OCI-M1 (cell line): Measurements from ENCODE around the gene SCN8A.
"Not testable (repeated sequence)": the region's sequence is repeated elsewhere in the genome, so short reads cannot be mapped to it uniquely, and the experiment has no call there.

Experiments
- DNase-seq: peaks from one replicate; lab custom pipeline; 2025; lab: John Stamatoyannopoulos, UW

SCN8A gene

GRCh38 chr12:51622564-51622963 is 31.5 kb downstream of the SCN8A start:
- no peak for DNase-seq

DNA sequence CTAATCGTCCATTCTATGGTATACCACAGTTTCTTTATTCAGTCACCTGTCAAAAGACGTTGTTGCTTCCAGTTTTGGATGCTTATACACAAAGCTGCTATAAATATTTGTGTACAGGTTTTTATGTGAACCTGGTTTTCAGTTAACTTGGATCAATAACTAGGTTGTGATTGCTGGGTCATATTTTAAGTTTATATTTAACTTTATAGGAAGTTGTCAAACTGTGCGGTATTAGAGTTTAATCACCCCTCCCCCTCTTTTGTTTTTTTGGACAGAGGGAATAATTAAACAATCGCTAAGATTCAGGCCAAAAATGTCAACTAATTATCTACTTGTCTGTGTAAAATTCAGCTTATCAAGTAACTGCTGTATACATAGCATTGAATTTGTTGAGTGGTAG is 34.3 kb downstream of the SCN8A start:
- DNase-seq: no peak

DNA sequence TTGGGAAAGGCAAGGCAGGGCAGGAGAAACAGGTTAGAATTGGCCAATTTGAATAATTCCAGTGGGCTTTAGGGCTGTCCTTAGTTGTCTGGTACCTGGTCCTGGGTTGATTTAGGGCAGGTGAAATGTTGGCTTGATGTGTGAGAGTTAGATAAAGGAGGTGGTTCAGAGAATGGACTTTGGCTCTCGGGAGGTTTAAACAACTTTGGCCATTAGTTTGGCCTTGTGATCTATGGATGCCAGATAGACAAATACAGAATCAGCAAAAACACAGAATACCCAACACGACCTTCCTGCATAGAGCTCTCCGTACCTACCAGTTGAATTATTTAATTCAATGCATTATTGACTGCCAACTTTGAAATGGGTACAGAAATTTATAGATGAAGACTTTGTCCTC is 35.1 kb downstream of the SCN8A start:
- no peak for DNase-seq

DNA sequence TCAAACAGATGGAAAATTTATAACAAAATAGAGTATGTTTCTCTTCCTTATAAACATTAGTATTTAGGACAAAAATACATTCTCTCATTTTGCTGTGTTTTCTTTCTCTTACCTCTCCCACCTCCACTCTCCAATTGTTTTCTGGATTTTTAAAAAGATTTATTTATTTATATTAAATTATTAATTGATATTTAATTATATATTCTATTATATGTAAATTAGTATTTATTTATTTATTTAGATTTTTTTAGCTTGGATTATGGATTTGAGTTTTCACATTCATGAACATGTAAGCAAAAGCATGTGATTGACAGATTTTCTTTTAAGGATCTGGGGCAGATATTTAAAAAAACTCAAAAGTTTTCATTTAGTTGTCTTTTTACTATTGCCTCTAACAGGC is 35.6 kb downstream of the SCN8A start:
- DNase-seq: no peak

GRCh38 chr12:51630256-51630880 is 39.3 kb downstream of the SCN8A start:
- DNase-seq: no peak

DNA sequence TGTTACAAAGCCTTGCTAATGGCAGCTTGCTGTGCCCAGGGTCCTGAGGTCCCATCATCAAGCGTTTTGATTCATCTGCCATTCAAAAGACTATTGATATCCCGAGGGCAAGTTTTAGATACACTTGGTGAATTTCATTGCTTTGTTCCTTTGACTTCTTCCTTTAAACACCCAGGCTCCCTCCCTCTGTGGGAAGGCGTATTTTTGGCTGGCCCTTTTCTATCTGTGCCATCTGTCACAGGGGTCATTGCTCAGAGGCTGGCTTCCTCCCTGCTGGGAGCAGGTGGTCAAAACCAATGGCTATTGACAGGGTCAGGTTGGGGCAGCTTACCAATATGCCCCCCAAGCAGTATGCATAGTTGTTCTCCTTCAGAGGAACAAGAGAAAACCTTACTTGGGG is 40.0 kb downstream of the SCN8A start:
- no peak for DNase-seq

DNA sequence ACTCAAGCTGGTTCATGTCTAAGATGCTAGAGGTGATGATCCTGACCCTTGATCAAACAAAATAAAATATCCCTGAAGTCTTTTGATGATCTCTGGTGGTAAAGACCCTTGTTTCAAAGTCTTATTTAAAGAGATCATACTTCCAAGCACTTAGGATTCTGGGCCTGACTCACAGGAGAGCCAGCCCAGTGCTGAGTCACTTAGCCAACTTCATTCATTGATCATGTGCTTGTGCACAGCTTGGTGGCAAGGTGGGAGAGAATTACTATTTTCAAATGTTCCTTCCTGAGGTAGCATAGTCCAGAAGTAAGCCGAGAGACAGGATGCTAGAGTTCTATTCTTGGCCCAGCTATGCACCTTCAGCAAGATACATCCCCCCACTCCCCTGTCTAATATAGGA is 40.6 kb downstream of the SCN8A start:
- DNase-seq: no peak

- DNase-seq: no peak
These were observed 41.6 kb downstream of the SCN8A start for GRCh38 chr12:51632623-51633022.

DNA sequence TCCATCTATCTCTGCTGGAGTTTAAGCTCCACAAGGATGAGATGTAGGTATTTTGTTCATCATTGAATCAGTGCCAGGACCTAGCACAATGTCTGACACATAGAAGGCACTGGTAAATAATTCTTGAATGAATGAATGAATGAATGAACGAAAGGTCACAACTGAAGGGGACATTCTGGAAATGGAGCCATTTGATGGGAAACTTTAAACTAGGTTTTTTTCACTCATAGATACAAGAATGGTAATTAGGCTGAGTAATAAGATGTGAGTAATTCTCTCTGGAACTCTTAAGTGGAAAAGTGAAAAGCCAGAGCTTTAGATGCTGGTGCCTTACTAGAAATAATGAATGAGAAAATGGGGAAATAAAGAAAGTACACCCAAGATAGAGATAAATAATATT is 44.3 kb downstream of the SCN8A start:
- DNase-seq: no peak

DNA sequence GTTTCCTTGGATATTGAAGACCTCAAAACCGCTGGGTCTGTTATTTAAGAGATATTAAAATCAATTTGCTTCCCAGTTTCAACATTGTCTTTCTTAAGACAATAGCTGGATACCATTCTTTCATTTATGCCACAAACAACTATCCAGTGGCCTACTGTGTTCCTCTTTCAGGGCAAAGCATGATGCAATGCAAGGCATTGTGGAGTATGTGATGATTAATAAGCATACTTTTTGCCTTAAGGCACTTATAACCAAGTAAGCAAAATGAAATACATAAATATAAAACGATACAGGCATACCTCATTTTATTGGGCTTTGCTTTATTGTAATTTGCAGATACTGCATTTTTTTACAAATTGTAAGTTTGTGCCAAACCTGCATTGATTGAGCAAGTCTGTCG is 45.5 kb downstream of the SCN8A start:
- peak; percentile 8 for DNase-seq

- DNase-seq: no peak
These were observed 46.0 kb downstream of the SCN8A start for GRCh38 chr12:51636986-51637385.

- DNase-seq: no peak
These were observed 48.3 kb downstream of the SCN8A start for GRCh38 chr12:51639361-51639760.

DNA sequence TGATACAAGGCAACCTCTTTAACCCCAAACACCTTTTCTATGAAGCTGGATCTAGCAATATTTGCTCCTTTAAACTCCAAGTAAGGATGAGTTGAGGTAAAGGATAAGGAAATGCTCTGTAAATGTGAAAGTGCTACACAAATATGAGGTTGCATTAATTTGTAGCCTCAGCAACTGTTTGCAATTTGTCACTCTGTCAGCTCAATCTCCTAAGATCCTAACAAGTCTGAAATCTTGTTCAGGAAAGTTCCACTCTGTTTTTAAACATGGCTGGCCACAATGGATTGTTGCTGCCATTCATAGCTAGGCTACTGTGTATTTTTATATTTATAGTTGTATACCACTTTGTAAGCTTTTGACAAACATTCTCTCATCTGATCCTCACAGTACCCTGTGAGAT is 51.3 kb downstream of the SCN8A start:
- DNase-seq: no peak

GRCh38 chr12:51643951-51644350 is 52.9 kb downstream of the SCN8A start:
- DNase-seq: no peak

DNA sequence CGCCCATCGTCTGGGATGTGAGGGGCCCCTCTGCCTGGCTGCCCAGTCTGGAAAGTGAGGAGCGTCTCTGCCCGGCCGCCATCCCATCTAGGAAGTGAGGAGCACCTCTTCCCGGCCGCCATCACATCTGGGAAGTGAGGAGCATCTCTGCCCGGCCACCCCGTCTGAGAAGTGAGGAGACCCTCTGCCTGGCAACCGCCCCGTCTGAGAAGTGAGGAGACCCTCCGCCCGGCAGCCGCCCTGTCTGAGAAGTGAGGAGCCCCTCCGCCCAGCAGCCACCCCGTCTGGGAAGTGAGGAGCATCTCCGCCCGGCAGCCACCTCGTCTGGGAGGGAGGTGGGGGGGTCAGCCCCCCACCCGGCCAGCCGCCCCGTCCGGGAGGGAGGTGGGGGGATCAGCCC is 53.7 kb downstream of the SCN8A start:
- DNase-seq: not testable (repeated sequence)

DNA sequence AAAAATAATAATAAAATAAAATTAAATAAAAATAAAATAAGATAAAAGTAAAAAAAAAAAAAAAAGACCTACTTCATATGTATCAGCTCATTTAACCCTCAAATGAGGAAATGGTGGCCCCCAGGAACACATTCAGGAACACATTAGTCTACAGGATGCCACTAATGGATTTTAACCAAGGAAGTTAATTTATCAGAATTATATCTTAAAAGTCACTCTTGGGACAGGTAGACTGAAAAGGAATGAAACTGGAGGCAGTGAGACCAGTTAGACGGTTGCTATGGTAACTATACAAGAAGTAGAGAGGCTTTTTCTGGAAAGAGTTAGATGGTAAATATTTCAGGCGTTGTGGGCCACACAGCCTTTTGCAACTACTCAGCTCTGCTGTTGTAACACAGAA is 54.9 kb downstream of the SCN8A start:
- DNase-seq: no peak

GRCh38 chr12:51647647-51648046 is 56.6 kb downstream of the SCN8A start:
- DNase-seq: no peak

GRCh38 chr12:51653431-51653830 is 62.4 kb downstream of the SCN8A start:
- DNase-seq: no peak

- DNase-seq: no peak
These were observed 70.2 kb downstream of the SCN8A start for GRCh38 chr12:51661199-51661598.

DNA sequence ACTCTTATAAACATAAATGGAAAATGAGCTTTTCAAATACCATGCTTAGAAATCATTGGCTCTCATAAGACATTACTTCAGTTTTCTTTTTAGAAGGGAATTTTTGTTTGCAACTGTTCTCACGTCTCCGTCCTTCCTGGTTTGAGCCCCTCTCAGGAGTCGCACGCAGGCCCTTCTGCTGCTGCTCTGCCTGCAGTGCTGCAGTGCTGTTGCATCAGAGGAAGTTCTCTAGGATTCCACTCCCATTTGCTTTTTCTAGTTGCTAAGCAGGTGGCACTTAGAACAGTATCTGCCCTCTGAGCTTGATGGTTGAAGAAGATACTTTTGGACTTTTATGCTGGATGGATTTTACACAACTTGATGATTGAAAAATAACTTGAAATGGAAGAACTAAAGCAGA is 70.8 kb downstream of the SCN8A start:
- no peak for DNase-seq

- no peak for DNase-seq
These were observed 71.7 kb downstream of the SCN8A start for GRCh38 chr12:51662728-51663154.

DNA sequence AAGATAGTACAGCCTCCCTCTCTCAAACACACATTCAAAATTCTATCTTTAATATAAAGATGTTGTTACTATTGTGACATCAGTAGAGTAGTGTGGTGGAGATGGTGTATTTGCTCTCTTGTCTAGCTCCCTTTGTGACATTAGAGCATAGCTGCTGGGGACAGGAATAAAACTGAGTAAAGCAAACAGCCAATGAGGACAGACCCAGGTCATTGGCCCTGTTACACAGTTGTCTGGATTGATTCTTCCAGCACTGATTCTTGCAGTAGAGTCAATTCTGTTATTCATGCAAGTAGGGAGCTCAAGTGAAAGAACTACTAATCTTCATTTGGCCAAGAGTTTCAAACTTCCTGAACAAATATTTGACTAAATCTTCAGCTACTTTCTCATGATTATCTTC is 72.4 kb downstream of the SCN8A start:
- DNase-seq: no peak

- DNase-seq: no peak
These were observed 75.7 kb downstream of the SCN8A start for GRCh38 chr12:51666696-51667095.

GRCh38 chr12:51667269-51667668 is 76.2 kb downstream of the SCN8A start:
- no peak for DNase-seq

- DNase-seq: no peak
These were observed 78.2 kb downstream of the SCN8A start for GRCh38 chr12:51669271-51669670.
